ENCODE measurements around the gene SULT2A1.

Gene SULT2A1

DNA sequence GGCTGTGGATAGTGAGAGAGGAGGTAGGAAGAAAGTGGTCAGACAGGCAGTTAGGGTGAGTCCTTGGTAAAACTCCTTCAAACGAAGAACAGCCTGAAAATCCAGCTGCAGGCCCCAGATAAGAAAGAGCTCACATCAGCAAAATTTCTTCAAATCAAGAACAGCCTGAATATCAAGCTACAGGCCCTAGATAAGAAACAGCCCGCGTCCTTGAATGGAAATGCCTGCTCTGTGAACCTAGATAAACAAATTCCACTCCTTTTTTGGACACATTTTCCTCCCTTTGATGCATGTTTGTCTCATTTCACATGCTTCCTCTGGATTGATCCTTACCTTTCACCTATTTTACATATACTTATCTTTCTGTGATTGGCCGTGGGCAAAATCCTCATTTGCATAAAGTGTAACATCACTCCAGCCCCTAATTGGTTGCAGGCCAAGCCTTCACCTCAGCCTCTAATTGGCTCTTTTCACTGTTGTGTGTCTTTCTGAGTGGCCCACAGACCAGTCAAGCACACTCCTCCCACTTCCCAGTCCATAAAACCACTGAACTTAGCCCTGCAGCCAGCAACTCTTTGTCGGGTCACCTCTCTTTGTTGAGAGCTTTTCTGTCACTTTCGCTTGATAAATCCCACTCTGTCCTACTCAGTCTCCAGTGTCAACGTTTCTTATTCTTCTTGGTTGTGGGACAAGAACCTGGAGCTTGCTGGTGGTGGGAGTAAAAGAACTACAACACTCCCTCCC, 6.0 kb upstream of the SULT2A1 start:
- TF ChIP-seq, protein P1, sequence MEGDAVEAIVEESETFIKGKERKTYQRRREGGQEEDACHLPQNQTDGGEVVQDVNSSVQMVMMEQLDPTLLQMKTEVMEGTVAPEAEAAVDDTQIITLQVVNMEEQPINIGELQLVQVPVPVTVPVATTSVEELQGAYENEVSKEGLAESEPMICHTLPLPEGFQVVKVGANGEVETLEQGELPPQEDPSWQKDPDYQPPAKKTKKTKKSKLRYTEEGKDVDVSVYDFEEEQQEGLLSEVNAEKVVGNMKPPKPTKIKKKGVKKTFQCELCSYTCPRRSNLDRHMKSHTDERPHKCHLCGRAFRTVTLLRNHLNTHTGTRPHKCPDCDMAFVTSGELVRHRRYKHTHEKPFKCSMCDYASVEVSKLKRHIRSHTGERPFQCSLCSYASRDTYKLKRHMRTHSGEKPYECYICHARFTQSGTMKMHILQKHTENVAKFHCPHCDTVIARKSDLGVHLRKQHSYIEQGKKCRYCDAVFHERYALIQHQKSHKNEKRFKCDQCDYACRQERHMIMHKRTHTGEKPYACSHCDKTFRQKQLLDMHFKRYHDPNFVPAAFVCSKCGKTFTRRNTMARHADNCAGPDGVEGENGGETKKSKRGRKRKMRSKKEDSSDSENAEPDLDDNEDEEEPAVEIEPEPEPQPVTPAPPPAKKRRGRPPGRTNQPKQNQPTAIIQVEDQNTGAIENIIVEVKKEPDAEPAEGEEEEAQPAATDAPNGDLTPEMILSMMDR (IDR thresholded peaks at IDR 0.05; ENCODE audit: poor library complexity, severe bottlenecking): no peak
- Histone ChIP-seq H3K36me3 (ENCODE audit: low read depth) (no peaks in the 10 kb centered on the region), H3K4me1 (ENCODE audit: insufficient read depth, poor library complexity, severe bottlenecking) (no peaks in the 10 kb centered on the region), H3K9me3 (ENCODE audit: severe bottlenecking) (no peaks in the 10 kb centered on the region), H3K27me3 (ENCODE audit: insufficient read depth, poor library complexity, severe bottlenecking) (no peaks in the 10 kb centered on the region), H3K4me3 (ENCODE audit: severe bottlenecking) (no peak overlapping the region), H3K27ac (ENCODE audit: poor library complexity, severe bottlenecking) (no peak overlapping the region)
- ATAC-seq (ENCODE audit: low read depth): no peak
- no peak for DNase-seq (ENCODE audit: low spot score)

DNA sequence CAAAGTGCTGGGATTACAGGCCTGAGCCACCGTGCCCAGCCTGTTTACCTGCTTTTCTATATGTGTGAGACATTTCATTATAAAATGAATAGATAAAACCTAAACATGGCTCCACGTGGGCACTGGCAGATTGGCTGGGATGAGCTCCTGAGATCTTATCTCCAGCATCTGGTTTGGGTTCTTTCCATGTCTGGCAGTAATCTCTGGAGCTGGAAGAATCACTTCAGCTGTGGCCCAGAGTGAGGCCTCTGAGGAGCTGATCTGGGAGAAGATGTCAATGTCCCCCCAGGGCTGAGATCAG, 5.5 kb upstream of the SULT2A1 start:
- TF ChIP-seq, protein P1 (IDR thresholded peaks at IDR 0.05; ENCODE audit: poor library complexity, severe bottlenecking): no peak
- no peaks in the 10 kb centered on the region for H3K9me3 ChIP-seq (ENCODE audit: severe bottlenecking)
- H3K27ac ChIP-seq (ENCODE audit: poor library complexity, severe bottlenecking): no peak overlapping the region
- peaks cover 2% of the 10 kb centered on the region for H3K27me3 ChIP-seq (ENCODE audit: insufficient read depth, poor library complexity, severe bottlenecking)
- no peak overlapping the region for H3K4me3 ChIP-seq (ENCODE audit: severe bottlenecking)
- DNase-seq (ENCODE audit: low spot score) (no peak), ATAC-seq (ENCODE audit: low read depth) (no peak)
- no peaks in the 10 kb centered on the region for H3K36me3 ChIP-seq (ENCODE audit: low read depth)
- no peaks in the 10 kb centered on the region for H3K4me1 ChIP-seq (ENCODE audit: insufficient read depth, poor library complexity, severe bottlenecking)

DNA sequence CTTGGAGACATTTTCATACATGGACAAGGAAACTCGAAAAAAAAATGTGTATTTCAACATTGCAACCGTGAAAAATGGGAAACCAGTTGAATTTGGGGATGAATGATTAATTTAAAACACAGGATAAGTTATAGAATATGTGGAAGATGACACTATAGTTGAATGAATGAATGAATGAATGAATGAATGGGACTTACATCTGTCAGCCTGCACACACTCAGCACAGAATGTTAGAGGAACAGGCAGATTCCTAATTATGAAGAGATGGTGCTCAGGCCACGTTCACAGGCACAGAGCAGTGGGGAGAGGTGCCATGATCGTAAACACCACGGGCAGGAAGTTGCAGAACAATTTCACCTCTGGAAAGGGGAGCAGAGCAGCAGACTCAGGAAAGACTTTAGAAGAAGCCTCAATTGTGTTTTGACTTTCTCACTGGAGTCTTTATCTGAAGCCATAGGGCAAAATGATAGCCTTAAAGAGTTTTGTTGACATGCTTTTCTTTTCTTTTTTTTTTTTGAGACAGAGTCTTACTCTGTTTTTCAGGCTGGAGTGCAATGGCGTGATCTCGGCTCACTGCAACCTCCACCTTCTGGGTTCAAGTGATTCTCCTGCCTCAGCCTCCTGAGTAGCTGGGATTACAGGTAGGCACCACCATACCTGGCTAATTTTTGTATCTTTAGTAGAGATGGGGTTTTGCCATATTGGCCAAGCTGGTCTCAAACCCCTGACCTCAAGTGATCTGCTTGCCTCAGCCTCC, 4.9 kb upstream of the SULT2A1 start:
- no peak overlapping the region for H3K4me3 ChIP-seq (ENCODE audit: severe bottlenecking)
- H3K9me3 ChIP-seq (ENCODE audit: severe bottlenecking): no peaks in the 10 kb centered on the region
- ATAC-seq (ENCODE audit: low read depth) (no peak), DNase-seq (ENCODE audit: low spot score) (no peak)
- H3K27me3 ChIP-seq (ENCODE audit: insufficient read depth, poor library complexity, severe bottlenecking): peaks cover 7% of the 10 kb centered on the region
- TF ChIP-seq, protein P1 (IDR thresholded peaks at IDR 0.05; ENCODE audit: poor library complexity, severe bottlenecking): no peak
- no peaks in the 10 kb centered on the region for H3K4me1 ChIP-seq (ENCODE audit: insufficient read depth, poor library complexity, severe bottlenecking)
- H3K36me3 ChIP-seq (ENCODE audit: low read depth): no peaks in the 10 kb centered on the region
- H3K27ac ChIP-seq (ENCODE audit: poor library complexity, severe bottlenecking): no peak overlapping the region

DNA sequence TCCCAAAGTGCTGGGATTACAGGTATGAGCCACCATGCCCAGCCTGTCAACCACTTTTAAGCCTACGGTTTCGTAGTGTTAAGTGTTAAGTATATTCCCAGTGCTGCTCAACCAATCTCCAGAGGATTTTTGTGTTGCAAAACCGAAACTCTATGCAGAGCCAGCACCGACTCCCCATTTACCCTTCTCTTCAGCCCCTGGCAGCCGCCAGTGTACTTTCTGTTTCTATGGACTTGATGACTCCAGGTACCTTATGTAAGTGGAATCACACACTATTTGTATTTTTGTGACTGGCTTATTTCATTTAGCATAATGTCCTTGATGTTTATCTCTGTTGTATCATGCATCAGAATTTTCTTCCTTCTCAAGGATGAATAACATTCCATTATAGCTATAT, 1.1 kb downstream of the SULT2A1 start:
- ATAC-seq (ENCODE audit: low read depth): no peak
- TF ChIP-seq, protein P1 (IDR thresholded peaks at IDR 0.05; ENCODE audit: poor library complexity, severe bottlenecking): no peak
- H3K4me3 ChIP-seq (ENCODE audit: severe bottlenecking): no peak overlapping the region
- H3K27me3 ChIP-seq (ENCODE audit: insufficient read depth, poor library complexity, severe bottlenecking): peaks cover 7% of the 10 kb centered on the region
- no peaks in the 10 kb centered on the region for H3K4me1 ChIP-seq (ENCODE audit: insufficient read depth, poor library complexity, severe bottlenecking)
- DNase-seq (ENCODE audit: low spot score): no peak
- no peaks in the 10 kb centered on the region for H3K9me3 ChIP-seq (ENCODE audit: severe bottlenecking)
- H3K27ac ChIP-seq (ENCODE audit: poor library complexity, severe bottlenecking): no peak overlapping the region
- no peaks in the 10 kb centered on the region for H3K36me3 ChIP-seq (ENCODE audit: low read depth)

DNA sequence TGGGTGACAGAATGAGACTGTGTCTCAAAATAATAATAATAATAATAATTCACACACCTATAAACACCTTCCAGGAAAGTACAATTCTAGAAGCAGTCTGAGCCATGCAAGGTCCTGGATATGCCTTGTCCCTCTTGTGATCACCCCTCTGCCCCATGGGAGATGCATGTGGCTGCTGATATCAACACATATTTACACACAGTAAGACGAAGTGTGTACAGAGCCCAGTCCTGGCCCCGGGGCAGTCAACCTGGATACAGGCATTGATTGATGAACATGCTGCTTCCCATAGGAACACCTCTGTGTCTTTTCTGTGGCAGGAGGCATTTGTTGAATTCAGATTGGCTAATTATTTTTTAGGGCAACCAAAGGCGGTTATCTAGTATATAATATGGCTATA, 3.2 kb downstream of the SULT2A1 start:
- no peaks in the 10 kb centered on the region for H3K36me3 ChIP-seq (ENCODE audit: low read depth)
- H3K27me3 ChIP-seq (ENCODE audit: insufficient read depth, poor library complexity, severe bottlenecking): peaks cover 7% of the 10 kb centered on the region
- H3K4me1 ChIP-seq (ENCODE audit: insufficient read depth, poor library complexity, severe bottlenecking): no peaks in the 10 kb centered on the region
- no peak overlapping the region for H3K4me3 ChIP-seq (ENCODE audit: severe bottlenecking)
- no peak for DNase-seq (ENCODE audit: low spot score)
- no peaks in the 10 kb centered on the region for H3K9me3 ChIP-seq (ENCODE audit: severe bottlenecking)
- ATAC-seq (ENCODE audit: low read depth): no peak
- TF ChIP-seq, protein P1 (IDR thresholded peaks at IDR 0.05; ENCODE audit: poor library complexity, severe bottlenecking): no peak
- no peak overlapping the region for H3K27ac ChIP-seq (ENCODE audit: poor library complexity, severe bottlenecking)

All from RWPE2 (cell line).